Activated T-cell treated with anti-CD3 and anti-CD28 coated beads, Interleukin-2, amount 50 U/mL, for 4 hours (primary cell): ENCODE results near the gene SIN3A. TPM values are rescaled to one million over a fixed set of nuclear protein-coding genes. Genes with fewer than 3 reads are reported as not detected.

ENCODE experiments used
- ATAC-seq, 2 donors: fragments of 200-7000 bp; cut with Tn5 transposase; one replicate each; pipeline ENCODE4 v1.10.0; 2021
- DNase-seq: peaks from one replicate; pipeline ENCODE4 v3.0.0-alpha.2; 2020
- H3K27me3 Mint-ChIP-seq: one replicate; pipeline ENCODE4 v1.8.0; 2021; ENCODE audit warnings: low read depth, mixed read lengths
- H3K36me3 Mint-ChIP-seq: one replicate; pipeline ENCODE4 v1.8.0; 2022; ENCODE audit warnings: mixed read lengths; ENCODE audit not compliant: insufficient read depth
- H3K4me1 Mint-ChIP-seq: one replicate; pipeline ENCODE4 v1.8.0; 2021; ENCODE audit warnings: low read depth, mixed read lengths
- H3K4me3 Mint-ChIP-seq: one replicate; pipeline ENCODE4 v1.8.0; 2021; ENCODE audit warnings: mild to moderate bottlenecking, moderate library complexity, mixed read lengths
- H3K9me3 Mint-ChIP-seq: one replicate; pipeline ENCODE4 v1.8.0; 2021; ENCODE audit warnings: mixed read lengths
- total RNA-seq, 3 donors: library from RNA; stranded (reverse); gene quantifications; one replicate each; pipeline ENCODE4 v1.2.1, GENCODE V29; 2021

Gene SIN3A
- total RNA-seq, 3 donors from 2014 or later = 77.8 to 79.2 (median 78.8) TPM

- H3K4me1 Mint-ChIP-seq = peaks cover 3% of the 10 kb centered on the region
- no peaks in the 10 kb centered on the region for H3K27me3 Mint-ChIP-seq
- peaks cover 35% of the 10 kb centered on the region for H3K36me3 Mint-ChIP-seq
- no peaks in the 10 kb centered on the region for H3K9me3 Mint-ChIP-seq
- ATAC-seq (no peak), DNase-seq (no peak)
- H3K4me3 Mint-ChIP-seq = no peak overlapping the region
These were observed 70.7 kb downstream of the SIN3A start for GRCh38 chr15:75380773-75381172.

GRCh38 chr15:75371901-75372688, 79.4 kb downstream of the SIN3A start:
- Mint-ChIP-seq H3K27me3 (no peaks in the 10 kb centered on the region), H3K4me1 (peaks cover 20% of the 10 kb centered on the region), H3K36me3 (peaks cover 31% of the 10 kb centered on the region), H3K4me3 (no peak overlapping the region), H3K9me3 (no peaks in the 10 kb centered on the region)
- DNase-seq = no peak
- no peak for ATAC-seq

- ATAC-seq (no peak), DNase-seq (no peak)
- H3K36me3 Mint-ChIP-seq = peaks cover 28% of the 10 kb centered on the region
- no peaks in the 10 kb centered on the region for H3K27me3 Mint-ChIP-seq
- H3K4me3 Mint-ChIP-seq = no peak overlapping the region
- H3K4me1 Mint-ChIP-seq = peaks cover 25% of the 10 kb centered on the region
- H3K9me3 Mint-ChIP-seq = no peaks in the 10 kb centered on the region
These were observed 80.0 kb downstream of the SIN3A start for GRCh38 chr15:75371486-75371885.

- DNase-seq (no peak), ATAC-seq (no peak)
- Mint-ChIP-seq H3K9me3 (no peaks in the 10 kb centered on the region), H3K36me3 (peaks cover 18% of the 10 kb centered on the region), H3K4me1 (peaks cover 25% of the 10 kb centered on the region), H3K27me3 (no peaks in the 10 kb centered on the region), H3K4me3 (peak overlapping the region; percentile 91)
These were observed 81.5 kb downstream of the SIN3A start for GRCh38 chr15:75369897-75370581.

- Mint-ChIP-seq H3K9me3 (no peaks in the 10 kb centered on the region), H3K36me3 (peaks cover 15% of the 10 kb centered on the region), H3K27me3 (no peaks in the 10 kb centered on the region), H3K4me1 (peaks cover 25% of the 10 kb centered on the region), H3K4me3 (peak overlapping the region; percentile 91)
- DNase-seq (no peak), ATAC-seq (no peak)
These were observed 82.7 kb downstream of the SIN3A start for GRCh38 chr15:75368689-75369239.

- peak within 1 kb of the TSS; percentile 91 for H3K4me3 Mint-ChIP-seq
- peaks cover 16% of the 10 kb centered on the region for H3K36me3 Mint-ChIP-seq
- H3K27me3 Mint-ChIP-seq = no peaks in the 10 kb centered on the region
- DNase-seq (peak; percentile 89), ATAC-seq (peak; percentile 93 to 94)
- no peaks in the 10 kb centered on the region for H3K9me3 Mint-ChIP-seq
- H3K4me1 Mint-ChIP-seq = peaks cover 25% of the 10 kb centered on the region
These were observed 83.4 kb downstream of the SIN3A start, which contains the start of gene MAN2C1 for GRCh38 chr15:75367913-75368688. Gene MAN2C1, minus strand, starts transcription at chr15:75368607. Its CDS starts 24 bp downstream, at chr15:75368583.

GRCh38 chr15:75367406-75367912, 84.0 kb downstream of the SIN3A start:
- H3K9me3 Mint-ChIP-seq = no peaks in the 10 kb centered on the region
- no peaks in the 10 kb centered on the region for H3K27me3 Mint-ChIP-seq
- no peak for DNase-seq
- H3K4me1 Mint-ChIP-seq = peaks cover 25% of the 10 kb centered on the region
- H3K36me3 Mint-ChIP-seq = peaks cover 20% of the 10 kb centered on the region
- no peak for ATAC-seq
- peak overlapping the region; percentile 91 for H3K4me3 Mint-ChIP-seq

GRCh38 chr15:75367006-75367405, 84.5 kb downstream of the SIN3A start:
- peak overlapping the region; percentile 91 for H3K4me3 Mint-ChIP-seq
- H3K9me3 Mint-ChIP-seq = no peaks in the 10 kb centered on the region

GRCh38 chr15:75366163-75366562, 85.3 kb downstream of the SIN3A start:
- no peak overlapping the region for H3K4me3 Mint-ChIP-seq
- H3K9me3 Mint-ChIP-seq = no peaks in the 10 kb centered on the region
- ATAC-seq (no peak), DNase-seq (no peak)
- H3K4me1 Mint-ChIP-seq = peaks cover 25% of the 10 kb centered on the region
- H3K27me3 Mint-ChIP-seq = no peaks in the 10 kb centered on the region
- peaks cover 19% of the 10 kb centered on the region for H3K36me3 Mint-ChIP-seq

More at GRCh38 chr15:75367006-75367405, 84.5 kb downstream of the SIN3A start:
- DNase-seq (no peak), ATAC-seq (no peak)
- H3K36me3 Mint-ChIP-seq = peaks cover 20% of the 10 kb centered on the region
- no peaks in the 10 kb centered on the region for H3K27me3 Mint-ChIP-seq
- peaks cover 25% of the 10 kb centered on the region for H3K4me1 Mint-ChIP-seq

- no peak for DNase-seq
- H3K9me3 Mint-ChIP-seq = no peaks in the 10 kb centered on the region
- no peaks in the 10 kb centered on the region for H3K27me3 Mint-ChIP-seq
- peaks cover 24% of the 10 kb centered on the region for H3K4me1 Mint-ChIP-seq
- no peak for ATAC-seq
- H3K36me3 Mint-ChIP-seq = peaks cover 19% of the 10 kb centered on the region
- no peak overlapping the region for H3K4me3 Mint-ChIP-seq
These were observed 86.6 kb downstream of the SIN3A start for GRCh38 chr15:75364881-75365280.

GRCh38 chr15:75363786-75364185, 87.7 kb downstream of the SIN3A start:
- Mint-ChIP-seq H3K36me3 (peaks cover 19% of the 10 kb centered on the region), H3K9me3 (no peaks in the 10 kb centered on the region), H3K4me1 (peaks cover 13% of the 10 kb centered on the region), H3K4me3 (no peak overlapping the region), H3K27me3 (no peaks in the 10 kb centered on the region)
- ATAC-seq = no peak
- no peak for DNase-seq

- no peak for DNase-seq
- Mint-ChIP-seq H3K9me3 (no peaks in the 10 kb centered on the region), H3K4me1 (peaks cover 10% of the 10 kb centered on the region), H3K36me3 (peaks cover 23% of the 10 kb centered on the region), H3K4me3 (no peak overlapping the region), H3K27me3 (no peaks in the 10 kb centered on the region)
- ATAC-seq = no peak
These were observed 88.7 kb downstream of the SIN3A start for GRCh38 chr15:75362642-75363249.

GRCh38 chr15:75361989-75362641, 89.4 kb downstream of the SIN3A start:
- H3K4me3 Mint-ChIP-seq = no peak overlapping the region
- ATAC-seq (no peak), DNase-seq (no peak)
- H3K9me3 Mint-ChIP-seq = no peaks in the 10 kb centered on the region
- H3K4me1 Mint-ChIP-seq = peaks cover 6% of the 10 kb centered on the region
- peaks cover 23% of the 10 kb centered on the region for H3K36me3 Mint-ChIP-seq
- H3K27me3 Mint-ChIP-seq = no peaks in the 10 kb centered on the region
